NOMO-1 (cell line): ENCODE measurements around the gene KRTAP10-11.
"Not testable (repeated sequence)": the region's sequence is repeated elsewhere in the genome, so short reads cannot be mapped to it uniquely, and the experiment has no call there.

Source experiments
- DNase-seq, 2 experiments: peaks; one replicate each; lab custom pipeline; 2025; ENCODE audit not compliant: unreplicated experiment in 2 of 2; lab: John Stamatoyannopoulos, UW

The KRTAP10-11 gene

DNA sequence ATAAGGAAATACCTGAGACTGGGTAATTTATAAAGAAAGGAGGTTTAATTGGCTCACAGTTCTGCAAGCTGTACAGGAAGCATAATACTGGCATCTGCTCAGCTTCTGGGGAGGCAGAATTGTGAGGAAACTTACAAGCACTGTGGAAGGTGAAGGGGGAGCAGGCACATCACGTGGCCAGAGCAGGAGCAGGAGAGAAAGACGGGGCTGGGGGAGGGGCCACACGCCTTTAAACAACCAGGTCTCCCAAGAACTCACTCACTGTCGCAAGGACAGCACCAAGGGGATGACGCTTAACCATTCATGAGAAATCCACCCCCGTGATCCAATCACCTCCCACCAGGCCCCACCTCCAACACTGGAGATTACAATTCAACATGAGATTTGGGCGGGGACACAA lies 15.4 kb downstream of the KRTAP10-11 start:
- not testable (repeated sequence) for DNase-seq

DNA sequence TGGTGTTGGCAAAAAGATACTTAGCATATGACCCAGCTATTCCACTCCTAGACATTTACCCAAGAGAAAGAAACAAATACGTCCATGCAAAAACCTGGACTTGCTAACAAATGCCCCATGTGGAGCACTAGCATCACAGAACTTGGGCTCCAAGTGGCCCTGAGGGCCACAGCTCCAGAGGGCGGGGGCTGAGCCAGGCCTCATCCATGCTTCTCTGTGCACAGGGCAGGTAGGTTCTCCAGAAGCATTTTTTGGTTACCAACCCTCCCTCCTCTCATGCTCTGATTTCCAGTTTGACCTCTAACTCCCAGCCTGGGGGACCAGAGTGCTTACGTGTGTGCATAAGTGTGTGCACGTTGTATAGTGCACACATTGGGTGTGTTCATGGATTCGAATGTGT lies 18.5 kb downstream of the KRTAP10-11 start:
- no peak for DNase-seq

DNA sequence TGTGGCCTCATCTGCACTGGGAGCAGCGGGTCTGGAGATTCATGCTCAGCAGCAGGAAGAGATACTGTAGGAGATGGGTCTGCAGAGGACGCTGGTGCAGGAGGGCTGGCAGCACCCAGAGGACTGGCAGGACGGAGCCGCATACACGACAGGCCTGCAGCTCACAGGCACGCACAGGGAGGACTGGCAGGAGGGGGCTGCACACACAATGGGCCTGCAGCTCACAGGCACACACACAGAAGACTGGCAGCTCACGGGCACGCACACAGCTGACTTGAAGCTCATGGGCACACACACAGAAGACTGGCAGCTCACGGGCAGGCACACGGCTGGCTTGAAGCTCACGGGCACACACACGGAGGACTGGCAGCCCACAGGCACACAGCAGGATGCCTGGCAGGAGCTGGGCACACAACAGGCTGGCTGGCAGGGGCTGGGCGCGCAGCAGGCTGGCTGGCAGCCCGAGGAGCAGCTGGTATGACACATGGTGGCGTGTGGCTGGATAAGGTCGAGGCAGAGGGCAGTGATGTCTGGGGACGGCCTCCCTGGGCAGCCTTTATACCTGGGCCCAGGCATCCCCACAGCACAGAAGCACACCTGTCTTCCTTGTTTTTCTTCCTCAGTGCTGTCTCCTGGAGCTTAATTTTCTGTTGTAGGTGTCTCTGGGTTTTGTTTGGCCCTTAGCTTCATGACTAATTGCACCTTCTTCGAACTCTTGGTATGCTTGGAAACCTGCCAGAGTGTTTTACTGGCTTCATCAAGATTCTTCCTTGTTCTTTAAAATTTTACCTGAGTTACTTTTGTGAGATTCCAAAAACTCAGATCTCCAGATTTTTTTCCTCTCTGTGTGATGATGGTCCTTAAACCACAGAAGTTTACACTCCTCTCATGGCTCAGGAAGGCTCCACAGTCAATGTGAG lies 20.4 kb downstream of the KRTAP10-11 start, which contains the start of gene KRTAP12-2:
TSS of gene KRTAP12-2 (minus strand) at position 527 of the 920 bp plus-strand sequence. CDS start at position 486, 41 bp downstream.
- no peak for DNase-seq

DNA sequence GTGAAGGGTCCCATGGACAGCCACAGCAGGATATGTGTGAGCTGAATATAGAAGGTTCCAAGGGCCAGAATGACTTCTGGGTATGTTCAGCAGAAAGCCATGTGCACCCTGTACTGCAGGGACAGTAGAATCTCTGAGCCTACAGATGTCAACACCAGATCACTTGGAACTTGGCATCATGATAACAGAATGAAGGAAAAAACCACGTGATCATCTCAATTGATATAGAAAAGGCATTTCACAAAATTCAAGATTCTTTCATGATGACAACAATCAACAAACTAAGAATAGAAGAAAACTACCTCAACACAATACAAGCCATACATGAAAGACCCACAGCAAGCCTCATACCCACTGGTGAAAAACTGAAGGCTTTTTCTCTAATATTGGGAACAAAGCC lies 21.4 kb downstream of the KRTAP10-11 start:
- no peak for DNase-seq

DNA sequence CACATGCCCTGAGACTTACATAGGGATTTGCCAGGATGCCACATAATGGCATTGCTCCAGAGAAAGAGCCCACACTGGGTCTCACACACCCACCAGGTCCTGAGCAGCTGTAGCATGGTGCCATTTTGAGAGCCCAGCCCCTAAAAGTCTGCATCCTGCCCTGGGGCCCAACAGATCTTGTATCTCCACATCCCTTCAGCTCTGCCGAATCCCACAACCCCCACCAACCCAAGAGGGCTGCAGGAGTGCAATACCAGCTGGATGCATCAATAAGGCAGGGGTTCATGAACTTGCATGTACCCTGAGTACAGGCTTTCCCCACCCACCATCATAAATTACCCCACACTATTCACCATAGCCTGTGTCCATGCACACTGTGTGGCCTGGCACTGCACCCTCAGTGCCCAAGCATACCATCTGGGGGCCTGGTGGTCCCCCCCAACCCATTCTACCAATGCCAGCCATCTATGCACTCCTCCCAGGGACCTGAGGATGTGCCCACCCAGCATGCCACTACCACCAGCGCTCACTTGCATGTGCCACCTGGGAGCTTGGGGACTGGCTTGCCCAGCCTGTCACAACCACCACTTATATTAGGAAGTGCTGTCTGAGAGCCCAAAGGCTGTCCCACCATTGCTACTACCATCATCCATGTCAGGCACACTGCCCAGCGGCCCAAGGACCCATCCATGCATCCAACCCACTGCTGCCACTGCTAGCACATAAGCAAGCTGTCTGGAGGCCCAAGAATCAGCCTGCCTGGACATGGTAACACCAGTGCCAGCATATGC lies 24.6 kb downstream of the KRTAP10-11 start:
- DNase-seq, result no peak

DNA sequence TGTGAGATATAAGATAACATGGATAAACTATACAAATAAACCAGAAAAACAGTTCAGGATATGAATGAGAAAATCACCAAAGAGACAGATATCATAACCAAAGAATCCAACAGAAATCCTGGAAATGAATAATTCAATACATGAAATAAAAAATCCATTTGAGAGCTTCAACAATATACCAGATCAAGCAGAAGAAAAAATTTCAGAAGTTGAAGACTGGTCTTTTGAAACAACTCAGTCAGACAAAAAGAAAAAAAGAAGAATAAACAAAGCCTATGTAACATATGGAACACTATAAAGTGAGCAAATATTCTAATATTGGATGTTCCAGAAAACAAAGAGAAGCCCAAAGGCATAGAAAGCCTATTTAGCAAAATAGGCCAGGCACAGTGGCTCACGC lies 25.7 kb downstream of the KRTAP10-11 start:
- no peak for DNase-seq

DNA sequence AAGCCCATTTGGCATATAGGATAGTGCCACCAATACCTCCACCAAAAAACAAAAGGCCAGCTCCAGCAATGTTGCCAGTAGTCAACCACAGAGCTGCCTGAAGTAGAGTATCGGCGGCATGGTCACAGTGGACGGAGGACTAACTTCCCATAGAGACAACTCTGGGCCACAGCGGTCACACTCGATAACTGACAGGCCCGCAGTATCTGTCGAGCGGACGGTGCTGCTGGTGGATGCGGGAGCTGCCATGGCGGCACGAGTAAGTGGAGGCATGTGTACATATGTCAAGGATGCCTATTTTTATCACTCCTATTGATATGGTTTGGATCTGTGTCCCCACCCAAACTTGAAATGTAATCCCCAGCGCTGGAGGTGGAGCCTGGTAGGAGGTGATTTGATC lies 31.7 kb downstream of the KRTAP10-11 start:
- DNase-seq, result no peak

DNA sequence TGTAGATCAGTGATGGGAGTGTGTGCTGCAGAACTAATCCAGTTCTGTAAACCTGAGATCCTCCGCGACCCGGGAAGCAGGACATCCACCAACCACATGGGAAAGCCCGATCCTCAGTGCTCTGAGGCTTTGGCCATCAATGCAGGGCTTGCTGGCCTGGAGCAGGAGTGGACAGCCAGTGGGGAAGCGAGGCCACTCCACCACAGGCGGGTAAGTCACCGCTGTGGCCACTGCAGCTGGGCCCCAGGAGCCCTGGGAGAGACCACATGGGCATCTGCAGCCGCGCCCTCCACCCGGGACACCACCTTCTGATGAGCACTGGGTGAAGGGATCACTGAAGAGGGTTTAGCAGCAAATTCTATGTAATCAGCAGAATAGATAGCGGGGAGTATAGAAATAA lies 34.9 kb downstream of the KRTAP10-11 start:
- DNase-seq, result no peak

DNA sequence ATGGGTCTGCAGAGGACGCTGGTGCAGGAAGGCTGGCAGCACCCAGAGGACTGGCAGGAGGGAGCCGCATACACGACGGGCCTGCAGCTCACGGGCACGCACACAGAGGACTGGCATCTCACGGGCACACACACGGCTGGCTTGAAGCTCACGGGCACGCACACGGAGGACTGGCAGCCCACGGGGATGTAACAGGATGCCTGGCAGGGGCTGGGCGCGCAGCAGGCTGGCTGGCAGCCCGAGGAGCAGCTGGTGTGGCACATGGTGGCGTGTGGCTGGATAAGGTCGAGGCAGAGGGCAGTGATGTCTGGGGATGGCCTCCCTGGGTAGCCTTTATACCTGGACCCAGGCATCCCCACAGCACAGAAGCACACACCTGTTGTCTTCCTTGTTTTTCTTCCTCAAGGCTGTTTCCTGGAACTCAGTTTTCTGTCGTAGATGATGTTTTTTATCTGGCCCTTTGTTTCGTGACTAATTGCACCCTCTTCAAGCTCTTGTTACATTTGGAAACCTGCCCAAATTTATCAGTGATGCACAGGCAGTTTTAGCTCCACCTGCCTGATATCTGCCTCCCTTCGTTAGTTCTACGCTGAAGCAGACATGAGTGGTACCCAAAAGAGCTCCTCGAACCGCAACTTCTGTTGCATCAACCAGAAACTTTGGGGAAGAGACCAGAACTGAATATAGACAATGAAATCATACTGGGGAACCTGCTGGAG lies 35.8 kb downstream of the KRTAP10-11 start, which contains the start of gene KRTAP12-1:
TSS of gene KRTAP12-1 (minus strand) at position 303 of the 719 bp plus-strand sequence. CDS start at position 263, 40 bp downstream.
- no peak for DNase-seq

DNA sequence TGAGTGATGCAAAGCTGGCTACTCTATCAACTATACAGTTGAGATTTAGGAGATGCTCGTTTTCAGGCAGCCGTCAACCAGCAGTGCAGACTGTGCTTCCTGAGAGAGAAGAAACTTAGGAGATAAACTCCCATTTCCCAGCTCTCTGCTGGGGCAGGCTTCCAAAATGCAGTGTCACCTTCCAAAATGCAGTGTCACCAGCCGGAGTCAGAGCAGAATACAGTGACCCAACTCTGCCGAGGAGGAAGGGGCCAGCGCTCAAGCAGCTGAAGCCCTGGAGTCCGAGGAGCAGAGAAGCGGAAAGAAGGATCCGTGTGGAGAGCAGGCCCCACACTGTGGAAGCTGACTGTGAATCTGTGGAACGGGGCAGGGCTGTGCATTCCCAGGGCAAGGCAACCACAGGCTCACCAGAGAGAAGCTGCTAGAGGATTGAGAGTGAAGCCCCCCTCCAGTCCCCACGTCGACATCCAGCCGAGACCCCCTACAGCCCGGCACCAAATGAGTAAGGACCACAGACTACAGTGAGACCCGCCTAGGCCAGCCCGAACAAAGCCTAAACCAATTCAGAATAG lies 36.5 kb downstream of the KRTAP10-11 start:
- DNase-seq, result no peak

DNA sequence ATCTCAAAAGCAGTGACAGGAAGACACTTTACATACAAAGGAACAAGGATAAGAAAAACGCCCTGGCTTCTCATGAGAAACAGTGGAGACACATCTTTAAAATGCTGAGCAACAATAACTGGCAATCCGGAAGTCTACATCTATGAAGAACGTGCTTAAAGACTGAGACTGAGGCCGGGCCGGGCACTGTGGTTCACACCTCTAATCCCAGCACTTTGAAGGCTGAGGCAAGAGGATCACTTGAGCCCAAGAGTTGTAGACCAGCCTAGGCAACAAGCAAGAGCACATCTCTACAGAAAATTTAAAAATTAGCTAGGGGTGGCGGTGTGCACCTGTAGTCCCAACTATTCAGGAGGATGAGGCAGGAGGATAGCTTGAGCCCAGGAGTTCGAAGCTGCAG lies 37.9 kb downstream of the KRTAP10-11 start:
- no peak for DNase-seq

DNA sequence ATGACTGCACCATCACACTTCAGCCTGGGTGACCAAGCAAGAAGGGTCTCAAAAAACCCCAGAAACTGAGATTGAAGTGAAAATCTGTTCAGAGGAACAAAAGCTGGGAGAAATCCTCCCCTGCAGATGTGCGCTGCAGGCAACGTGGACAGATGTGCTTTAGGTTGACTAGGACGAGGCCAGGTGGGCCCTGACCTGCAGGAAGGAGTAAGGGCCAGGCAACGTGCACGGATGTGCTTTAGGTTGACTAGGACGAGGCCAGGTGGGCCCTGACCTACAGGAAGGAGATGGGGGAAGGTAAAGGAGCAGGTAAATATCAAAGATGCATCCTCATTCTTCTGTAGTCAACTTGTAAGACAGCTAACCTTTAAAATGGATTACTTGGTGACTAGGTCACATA lies 38.3 kb downstream of the KRTAP10-11 start:
- no peak for DNase-seq

DNA sequence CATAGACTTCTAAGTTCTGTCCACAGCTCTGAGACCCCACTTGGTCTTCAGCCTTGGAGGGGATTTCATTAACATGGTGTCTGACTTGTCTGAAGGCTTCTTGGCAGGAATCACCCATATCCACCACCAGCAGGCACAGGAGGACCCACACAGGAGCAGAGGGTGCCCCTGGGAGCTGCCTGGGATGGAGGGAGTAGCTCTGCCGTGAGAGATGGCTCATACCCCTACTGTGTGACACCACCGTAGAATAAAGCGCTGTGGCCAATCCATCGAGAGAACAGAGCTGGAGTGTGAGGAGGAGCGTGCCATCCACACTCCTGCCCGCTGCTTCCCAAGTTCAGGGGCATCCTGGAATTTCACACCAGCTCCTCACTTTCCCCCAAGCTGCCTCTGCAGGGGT lies 38.8 kb downstream of the KRTAP10-11 start:
- DNase-seq, result not testable (repeated sequence)

DNA sequence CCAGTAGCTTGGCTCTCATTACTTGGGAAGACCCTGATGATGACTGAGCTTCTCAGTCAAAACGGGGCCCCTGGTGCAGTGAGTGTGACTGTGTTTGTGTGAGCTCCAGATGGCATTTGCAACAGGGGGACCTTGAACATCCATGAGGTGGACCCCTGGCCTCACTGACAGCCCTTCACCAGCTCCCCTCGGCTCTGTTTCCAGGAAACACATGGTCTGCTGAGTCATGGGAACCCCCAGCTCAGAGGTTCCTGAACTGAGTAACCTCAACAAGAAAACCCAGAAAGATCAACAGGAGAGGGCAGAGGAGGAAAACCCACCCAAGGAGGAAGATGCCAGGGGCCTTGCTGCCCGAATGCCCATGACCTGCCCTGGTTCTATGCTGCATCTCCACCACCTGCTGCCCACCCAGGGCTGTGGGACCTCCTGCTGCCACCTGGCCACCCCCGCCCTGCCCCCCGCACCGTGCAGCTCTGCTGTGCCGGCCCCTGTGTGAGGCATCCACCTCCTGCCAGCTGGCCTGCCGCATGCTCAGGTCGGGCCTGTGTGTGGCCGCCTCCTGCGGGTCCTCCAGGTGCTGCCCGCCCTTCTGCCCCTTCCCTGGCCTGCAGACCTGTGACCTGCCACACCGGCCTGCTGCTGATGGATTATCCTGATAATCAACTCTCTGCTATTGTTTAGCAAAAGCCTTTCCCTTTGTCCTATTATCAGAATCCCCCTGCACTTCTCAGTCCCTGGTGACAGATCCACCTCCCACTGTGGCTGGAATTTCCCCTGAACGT lies 40.0 kb downstream of the KRTAP10-11 start:
- no peak for DNase-seq

DNA sequence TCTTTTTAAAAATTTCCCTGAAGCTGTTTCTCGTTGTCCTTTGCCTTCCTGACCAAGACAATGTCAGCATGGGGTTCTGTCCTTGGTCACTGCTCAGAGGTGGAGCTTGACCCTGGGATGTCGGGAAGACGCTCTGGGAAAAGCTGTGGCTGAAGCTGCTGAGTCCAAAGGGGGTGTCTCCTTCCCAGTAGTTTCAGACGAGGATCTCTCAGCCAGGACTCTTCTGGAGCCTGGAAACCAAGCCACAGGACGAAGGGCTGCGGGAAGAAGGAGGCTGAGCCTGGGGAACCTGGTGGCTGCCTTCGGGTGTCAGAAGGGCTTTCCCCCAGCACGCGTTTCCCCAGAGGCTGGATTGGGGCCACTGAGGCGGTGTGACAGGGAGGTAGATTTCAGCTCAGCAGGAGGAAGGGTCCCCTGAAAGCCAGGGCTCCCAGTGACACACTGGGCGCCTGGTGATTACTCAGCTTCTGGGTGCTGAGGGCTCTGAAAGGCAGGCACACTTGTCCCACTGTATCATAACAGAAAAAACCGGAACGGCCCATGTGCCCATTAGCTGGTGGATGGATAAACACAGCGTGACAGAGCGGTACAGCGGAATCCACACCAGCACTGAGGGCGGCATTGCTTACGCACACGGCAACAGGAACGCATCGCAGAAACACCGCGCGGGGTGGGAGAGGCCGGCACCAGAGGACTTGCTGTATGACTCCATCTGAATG lies 40.8 kb downstream of the KRTAP10-11 start:
- DNase-seq, result no peak

DNA sequence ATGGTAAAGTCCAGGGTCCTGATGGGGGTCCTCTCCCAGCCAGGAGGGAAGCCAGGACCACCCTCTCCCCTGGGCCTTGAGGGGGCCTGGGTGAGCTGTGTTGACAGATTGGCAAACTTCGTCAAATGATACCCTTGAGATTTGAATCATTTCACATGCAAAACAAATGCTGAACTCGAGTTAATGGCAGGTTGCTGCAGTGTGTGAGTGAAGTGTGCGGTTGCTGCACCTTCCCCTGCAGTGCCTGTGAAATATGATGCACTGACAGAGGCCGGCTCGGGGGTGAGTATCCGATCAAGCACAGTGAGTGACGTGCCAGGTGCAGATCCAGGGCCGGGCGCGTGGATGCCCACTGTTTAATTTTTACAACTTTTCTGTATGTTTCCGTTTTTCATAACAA lies 41.5 kb downstream of the KRTAP10-11 start:
- no peak for DNase-seq

DNA sequence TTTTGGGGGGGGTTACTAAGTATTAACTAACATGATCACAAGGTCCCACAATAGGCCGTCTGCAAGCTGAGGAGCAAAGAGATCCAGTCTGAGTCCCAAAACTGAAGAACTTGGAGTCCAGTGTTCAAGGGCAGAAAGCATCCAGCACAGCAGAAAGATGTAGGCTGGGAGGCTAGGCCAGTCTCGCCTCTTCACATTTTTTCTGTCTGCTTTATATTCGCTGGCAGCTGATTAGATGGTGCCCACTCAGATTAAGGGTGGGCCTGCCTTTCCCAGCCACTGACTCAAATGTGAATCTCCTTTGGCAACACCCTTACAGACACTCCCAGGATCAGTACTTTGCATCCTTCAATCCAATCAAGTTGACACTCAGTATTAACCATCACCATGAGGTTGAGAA lies 43.5 kb downstream of the KRTAP10-11 start:
- not testable (repeated sequence) for DNase-seq

DNA sequence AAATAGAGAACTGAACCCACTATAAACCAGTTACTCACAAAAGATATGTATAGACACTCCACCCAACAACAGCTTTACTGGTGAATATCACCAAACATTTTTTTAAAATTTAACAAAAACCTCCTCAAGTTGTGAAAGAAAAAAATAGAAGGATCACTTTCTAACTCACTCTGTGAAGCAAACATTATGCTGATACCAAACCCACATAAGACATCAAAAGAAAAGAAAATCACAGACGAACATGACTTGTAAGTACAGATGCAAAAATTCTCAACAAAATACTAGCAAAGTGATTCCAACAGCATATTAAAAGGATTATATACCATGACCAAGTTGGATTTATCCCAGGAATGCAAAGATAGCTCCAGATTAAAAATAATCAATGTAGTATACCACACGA lies 45.5 kb downstream of the KRTAP10-11 start:
- DNase-seq, result no peak
